Stimulated activated memory B cell treated with anti-CD40 and anti-IgM and Interleukin-4, amounts not matched to agents 10 μg/mL and 1 μg/mL and 100 μg/mL, for 72 hours (primary cell): ENCODE data around the gene TMEM185B.

Experiments
- ATAC-seq: fragments of 150-1000 bp; cut with Tn5 transposase; 2 replicates; pipeline ENCODE4 v1.10.0; 2021
- H3K27ac Mint-ChIP-seq: one replicate; pipeline ENCODE4 v1.8.0; 2022; ENCODE audit warnings: mild to moderate bottlenecking, mixed read lengths
- H3K27me3 Mint-ChIP-seq: one replicate; pipeline ENCODE4 v1.8.0; 2022; ENCODE audit warnings: mixed read lengths
- H3K36me3 Mint-ChIP-seq: one replicate; pipeline ENCODE4 v1.8.0; 2022; ENCODE audit warnings: mixed read lengths
- H3K4me1 Mint-ChIP-seq: one replicate; pipeline ENCODE4 v1.8.0; 2022; ENCODE audit warnings: mixed read lengths
- H3K4me3 Mint-ChIP-seq: one replicate; pipeline ENCODE4 v1.8.0; 2022; ENCODE audit warnings: mild to moderate bottlenecking, moderate library complexity, mixed read lengths
- H3K9me3 Mint-ChIP-seq: one replicate; pipeline ENCODE4 v1.8.0; 2022; ENCODE audit warnings: mixed read lengths

TMEM185B gene

GRCh38 chr2:120229341-120229740 lies 6.1 kb upstream of the TMEM185B start:
- Mint-ChIP-seq H3K4me1 (peaks cover 61% of the 10 kb centered on the region), H3K27ac (peak overlapping the region; percentile 57), H3K36me3 (no peaks in the 10 kb centered on the region), H3K27me3 (no peaks in the 10 kb centered on the region), H3K4me3 (no peak overlapping the region), H3K9me3 (no peaks in the 10 kb centered on the region)
- no peak for ATAC-seq

GRCh38 chr2:120228503-120228902 lies 5.3 kb upstream of the TMEM185B start:
- ATAC-seq = no peak
- H3K4me1 Mint-ChIP-seq = peaks cover 68% of the 10 kb centered on the region
- H3K4me3 Mint-ChIP-seq = no peak overlapping the region
- H3K27me3 Mint-ChIP-seq = no peaks in the 10 kb centered on the region
- H3K27ac Mint-ChIP-seq = peak overlapping the region; percentile 57
- no peaks in the 10 kb centered on the region for H3K9me3 Mint-ChIP-seq
- no peaks in the 10 kb centered on the region for H3K36me3 Mint-ChIP-seq

- H3K27ac Mint-ChIP-seq = peak overlapping the region; percentile 57
- peaks cover 62% of the 10 kb centered on the region for H3K4me1 Mint-ChIP-seq
- no peak overlapping the region for H3K4me3 Mint-ChIP-seq
- H3K36me3 Mint-ChIP-seq = peaks cover 3% of the 10 kb centered on the region
- H3K27me3 Mint-ChIP-seq = no peaks in the 10 kb centered on the region
- no peak for ATAC-seq
- no peaks in the 10 kb centered on the region for H3K9me3 Mint-ChIP-seq
These were observed 4.2 kb upstream of the TMEM185B start for GRCh38 chr2:120227111-120227991.

GRCh38 chr2:120226316-120226715 lies 3.1 kb upstream of the TMEM185B start:
- Mint-ChIP-seq H3K36me3 (peaks cover 14% of the 10 kb centered on the region), H3K27me3 (no peaks in the 10 kb centered on the region), H3K4me1 (peaks cover 65% of the 10 kb centered on the region), H3K4me3 (no peak overlapping the region), H3K27ac (peak overlapping the region; percentile 57), H3K9me3 (no peaks in the 10 kb centered on the region)
- ATAC-seq = no peak

- H3K4me1 Mint-ChIP-seq = peaks cover 65% of the 10 kb centered on the region
- no peaks in the 10 kb centered on the region for H3K9me3 Mint-ChIP-seq
- no peak for ATAC-seq
- peaks cover 21% of the 10 kb centered on the region for H3K36me3 Mint-ChIP-seq
- no peak overlapping the region for H3K27ac Mint-ChIP-seq
- no peaks in the 10 kb centered on the region for H3K27me3 Mint-ChIP-seq
- H3K4me3 Mint-ChIP-seq = no peak overlapping the region
These were observed 2.4 kb upstream of the TMEM185B start for GRCh38 chr2:120225549-120226065.

GRCh38 chr2:120224735-120225548 lies 1.7 kb upstream of the TMEM185B start:
- Mint-ChIP-seq H3K36me3 (peaks cover 27% of the 10 kb centered on the region), H3K27me3 (no peaks in the 10 kb centered on the region), H3K4me1 (peaks cover 66% of the 10 kb centered on the region), H3K27ac (peak overlapping the region; percentile 88), H3K4me3 (peak overlapping the region; percentile 85), H3K9me3 (no peaks in the 10 kb centered on the region)
- ATAC-seq = no peak

GRCh38 chr2:120224256-120224655 lies 1.1 kb upstream of the TMEM185B start:
- ATAC-seq = no peak
- peaks cover 32% of the 10 kb centered on the region for H3K36me3 Mint-ChIP-seq
- H3K4me3 Mint-ChIP-seq = peak overlapping the region; percentile 85
- H3K27ac Mint-ChIP-seq = peak overlapping the region; percentile 88
- no peaks in the 10 kb centered on the region for H3K9me3 Mint-ChIP-seq
- peaks cover 65% of the 10 kb centered on the region for H3K4me1 Mint-ChIP-seq
- no peaks in the 10 kb centered on the region for H3K27me3 Mint-ChIP-seq

- Mint-ChIP-seq H3K27me3 (no peaks in the 10 kb centered on the region), H3K27ac (peak overlapping the region; percentile 88), H3K4me3 (peak overlapping the region; percentile 85), H3K4me1 (peaks cover 63% of the 10 kb centered on the region), H3K36me3 (peaks cover 44% of the 10 kb centered on the region), H3K9me3 (no peaks in the 10 kb centered on the region)
- no peak for ATAC-seq
These were observed 790 bp downstream of the TMEM185B start for GRCh38 chr2:120222186-120223033.

- peaks cover 1% of the 10 kb centered on the region for H3K9me3 Mint-ChIP-seq
- no peak for ATAC-seq
- H3K36me3 Mint-ChIP-seq = peaks cover 45% of the 10 kb centered on the region
- H3K27ac Mint-ChIP-seq = no peak overlapping the region
- H3K27me3 Mint-ChIP-seq = no peaks in the 10 kb centered on the region
- peak overlapping the region; percentile 85 for H3K4me3 Mint-ChIP-seq
- peaks cover 71% of the 10 kb centered on the region for H3K4me1 Mint-ChIP-seq
These were observed 1.6 kb downstream of the TMEM185B start for GRCh38 chr2:120221616-120222015.

- peaks cover 78% of the 10 kb centered on the region for H3K4me1 Mint-ChIP-seq
- peaks cover 45% of the 10 kb centered on the region for H3K36me3 Mint-ChIP-seq
- H3K27me3 Mint-ChIP-seq = no peaks in the 10 kb centered on the region
- H3K9me3 Mint-ChIP-seq = peaks cover 3% of the 10 kb centered on the region
- no peak for ATAC-seq
- H3K27ac Mint-ChIP-seq = peak overlapping the region; percentile 15
- peak overlapping the region; percentile 38 for H3K4me3 Mint-ChIP-seq
These were observed 2.4 kb downstream of the TMEM185B start for GRCh38 chr2:120220756-120221155.

GRCh38 chr2:120219766-120220165 lies 3.4 kb downstream of the TMEM185B start:
- ATAC-seq = no peak
- Mint-ChIP-seq H3K9me3 (peaks cover 3% of the 10 kb centered on the region), H3K36me3 (peaks cover 45% of the 10 kb centered on the region), H3K27ac (no peak overlapping the region), H3K4me3 (no peak overlapping the region), H3K4me1 (peaks cover 73% of the 10 kb centered on the region), H3K27me3 (no peaks in the 10 kb centered on the region)

GRCh38 chr2:120219291-120219690 lies 3.9 kb downstream of the TMEM185B start:
- H3K4me1 Mint-ChIP-seq = peaks cover 69% of the 10 kb centered on the region
- no peak for ATAC-seq
- no peaks in the 10 kb centered on the region for H3K27me3 Mint-ChIP-seq
- H3K9me3 Mint-ChIP-seq = peaks cover 3% of the 10 kb centered on the region
- no peak overlapping the region for H3K4me3 Mint-ChIP-seq
- H3K27ac Mint-ChIP-seq = no peak overlapping the region
- H3K36me3 Mint-ChIP-seq = peaks cover 45% of the 10 kb centered on the region

GRCh38 chr2:120218181-120218580 lies 5.0 kb downstream of the TMEM185B start:
- no peak overlapping the region for H3K27ac Mint-ChIP-seq
- H3K27me3 Mint-ChIP-seq = no peaks in the 10 kb centered on the region
- no peak overlapping the region for H3K4me3 Mint-ChIP-seq
- H3K36me3 Mint-ChIP-seq = peaks cover 45% of the 10 kb centered on the region
- peaks cover 3% of the 10 kb centered on the region for H3K9me3 Mint-ChIP-seq
- peaks cover 62% of the 10 kb centered on the region for H3K4me1 Mint-ChIP-seq
- ATAC-seq = no peak

GRCh38 chr2:120210270-120210693 lies 12.9 kb downstream of the TMEM185B start:
- Mint-ChIP-seq H3K27me3 (no peaks in the 10 kb centered on the region), H3K27ac (no peak overlapping the region), H3K4me3 (no peak overlapping the region), H3K36me3 (no peaks in the 10 kb centered on the region), H3K9me3 (no peaks in the 10 kb centered on the region), H3K4me1 (no peaks in the 10 kb centered on the region)
- ATAC-seq = no peak
